Measurements from ENCODE around the gene PDE12.

DNA sequence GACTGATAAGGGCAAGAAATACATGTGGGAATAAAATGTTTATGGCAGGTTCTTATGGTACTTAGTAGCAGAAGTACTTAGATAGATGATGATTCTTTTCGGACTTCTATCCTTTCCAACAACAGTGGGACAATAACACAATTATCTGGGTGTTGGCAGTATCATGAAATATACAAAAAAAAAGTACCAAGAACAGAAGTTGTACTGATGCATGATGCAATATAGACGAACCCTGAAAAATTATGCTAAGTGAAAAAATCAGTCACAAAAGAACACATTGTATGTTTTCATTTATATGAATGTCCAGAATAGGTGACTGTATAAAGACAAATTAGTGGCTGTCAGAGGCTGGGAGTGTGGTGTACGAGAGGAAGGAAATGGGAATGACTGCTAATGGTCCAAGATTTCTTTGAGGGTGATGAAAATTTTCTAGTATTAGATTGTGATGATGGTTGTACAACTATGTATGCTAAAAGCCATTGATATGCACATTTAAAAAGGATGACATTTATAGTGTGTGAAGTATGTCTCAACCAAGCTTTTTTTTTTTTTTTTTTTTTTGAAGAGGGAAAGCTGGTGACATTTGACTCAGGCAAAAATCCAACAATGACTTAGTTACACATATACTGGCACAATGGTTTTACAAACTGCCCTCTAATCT, 20.0 kb downstream of the PDE12 start:
- TF ChIP-seq HDGF (IDR thresholded peaks at IDR 0.05; ENCODE audit: borderline replicate concordance): no peak
- no peak for TF ChIP-seq LEF1 (IDR thresholded peaks at IDR 0.05; ENCODE audit: borderline replicate concordance)
- TF ChIP-seq FOXK2 (IDR thresholded peaks at IDR 0.05): no peak
- TF ChIP-seq NFRKB (IDR thresholded peaks at IDR 0.05): no peak

Measured in HEK293T (cell line).